ENCODE results near the gene RIN2.
"Not testable (repeated sequence)": the region's sequence is repeated elsewhere in the genome, so short reads cannot be mapped to it uniquely, and the experiment has no call there.

RIN2 gene

GRCh38 chr20:19738951-19739350 is 19.1 kb upstream of the RIN2 start:
- intact Hi-C loops (cut with DNase I) = no loop called here
- DNase-seq = no peak

GRCh38 chr20:19739351-19739750 is 18.7 kb upstream of the RIN2 start:
- intact Hi-C loops (cut with DNase I) = no loop called here
- no peak for DNase-seq

- intact Hi-C loops (cut with DNase I) = no loop called here
- DNase-seq = no peak
Measured at GRCh38 chr20:19740512-19740911, 17.5 kb upstream of the RIN2 start.

- no peak for DNase-seq
- intact Hi-C loops (cut with DNase I) = no loop called here
Measured at GRCh38 chr20:19741924-19742323, 16.1 kb upstream of the RIN2 start.

- intact Hi-C loops (cut with DNase I) = no loop called here
- no peak for DNase-seq
Measured at GRCh38 chr20:19742974-19743639, 15.0 kb upstream of the RIN2 start.

- no peak for DNase-seq
- intact Hi-C loops (cut with DNase I) = no loop called here
Measured at GRCh38 chr20:19743640-19743995, 14.4 kb upstream of the RIN2 start.

- DNase-seq = no peak
- intact Hi-C loops (cut with DNase I) = no loop called here
Measured at GRCh38 chr20:19745106-19745505, 13.0 kb upstream of the RIN2 start.

GRCh38 chr20:19745584-19745983 is 12.5 kb upstream of the RIN2 start:
- DNase-seq = no peak
- intact Hi-C loops (cut with DNase I) = no loop called here

- DNase-seq = no peak
- intact Hi-C loops (cut with DNase I) = no loop called here
Measured at GRCh38 chr20:19746396-19746795, 11.7 kb upstream of the RIN2 start.

- intact Hi-C loops (cut with DNase I) = no loop called here
- no peak for DNase-seq
Measured at GRCh38 chr20:19747903-19748302, 10.2 kb upstream of the RIN2 start.

- no peak for DNase-seq
- intact Hi-C loops (cut with DNase I) = no loop called here
Measured at GRCh38 chr20:19748681-19749080, 9.4 kb upstream of the RIN2 start.

- intact Hi-C loops (cut with DNase I) = no loop called here
- no peak for DNase-seq
Measured at GRCh38 chr20:19749618-19750071, 8.4 kb upstream of the RIN2 start.

GRCh38 chr20:19750101-19750606 is 7.9 kb upstream of the RIN2 start:
- no peak for DNase-seq
- intact Hi-C loops (cut with DNase I) = no loop called here

GRCh38 chr20:19750907-19751636 is 7.0 kb upstream of the RIN2 start:
- intact Hi-C loops (cut with DNase I) = no loop called here
- no peak for DNase-seq

GRCh38 chr20:19754201-19754600 is 3.9 kb upstream of the RIN2 start:
- DNase-seq; intact Hi-C loops (cut with DNase I): not testable (repeated sequence)

- intact Hi-C loops (cut with DNase I) = no loop called here
- no peak for DNase-seq
Measured at GRCh38 chr20:19756761-19757486, 1.1 kb upstream of the RIN2 start.

GRCh38 chr20:19757487-19758132 is 448 bp upstream of the RIN2 start:
- intact Hi-C loops (cut with DNase I) = no loop called here
- peak; percentile 57 to 95 (median 72) for DNase-seq

- intact Hi-C loops (cut with DNase I) = no loop called here
- DNase-seq = peak; percentile 11 to 90 (median 48)
Measured at GRCh38 chr20:19758501-19759331, 658 bp downstream of the RIN2 start.

- intact Hi-C loops (cut with DNase I) = no loop called here
- DNase-seq = no peak
Measured at GRCh38 chr20:19760371-19760721, 2.3 kb downstream of the RIN2 start.

GRCh38 chr20:19761326-19761725 is 3.3 kb downstream of the RIN2 start:
- intact Hi-C loops (cut with DNase I) = no loop called here
- no peak for DNase-seq
